Measurements from ENCODE around the gene DENND2A.

Gene DENND2A

GRCh38 chr7:140605337-140605736 is 35.3 kb downstream of the DENND2A start:
- Histone ChIP-seq H3K4me3 (ENCODE audit: low read depth in 1 of 2, low read length in 1 of 2) (no peak overlapping the region), H3K27me3 (peaks cover 7% of the 10 kb centered on the region), H3K9me3 (no peaks in the 10 kb centered on the region), H3K27ac (no peak overlapping the region), H3K36me3 (no peaks in the 10 kb centered on the region), H3K4me1 (ENCODE audit: control insufficient read depth in 1 of 2, insufficient read depth in 1 of 2, low read depth in 1 of 2, low read length in 1 of 2) (peaks cover 0 to 6% of the 10 kb centered on the region in 2 experiments)
- no peak for TF ChIP-seq CTCF (IDR thresholded peaks at IDR 0.05)

- no peaks in the 10 kb centered on the region for H3K9me3 ChIP-seq
- peaks cover 0 to 6% of the 10 kb centered on the region in 2 experiments for H3K4me1 ChIP-seq (ENCODE audit: control insufficient read depth in 1 of 2, insufficient read depth in 1 of 2, low read depth in 1 of 2, low read length in 1 of 2)
- peaks cover 11% of the 10 kb centered on the region for H3K27me3 ChIP-seq
- no peaks in the 10 kb centered on the region for H3K36me3 ChIP-seq
- H3K4me3 ChIP-seq (ENCODE audit: low read depth in 1 of 2, low read length in 1 of 2): no peak overlapping the region
- no peak for TF ChIP-seq CTCF (IDR thresholded peaks at IDR 0.05)
- H3K27ac ChIP-seq: no peak overlapping the region
Observed at GRCh38 chr7:140604760-140605159, 35.9 kb downstream of the DENND2A start.

GRCh38 chr7:140604076-140604475 is 36.5 kb downstream of the DENND2A start:
- H3K4me1 ChIP-seq (ENCODE audit: control insufficient read depth in 1 of 2, insufficient read depth in 1 of 2, low read depth in 1 of 2, low read length in 1 of 2): peaks cover 0 to 6% of the 10 kb centered on the region in 2 experiments
- H3K27ac ChIP-seq: no peak overlapping the region
- TF ChIP-seq CTCF (IDR thresholded peaks at IDR 0.05): no peak
- no peaks in the 10 kb centered on the region for H3K9me3 ChIP-seq
- H3K4me3 ChIP-seq (ENCODE audit: low read depth in 1 of 2, low read length in 1 of 2): no peak overlapping the region
- H3K27me3 ChIP-seq: peaks cover 14% of the 10 kb centered on the region
- no peaks in the 10 kb centered on the region for H3K36me3 ChIP-seq

GRCh38 chr7:140601566-140602174 is 38.9 kb downstream of the DENND2A start:
- H3K4me1 ChIP-seq (ENCODE audit: control insufficient read depth in 1 of 2, insufficient read depth in 1 of 2, low read depth in 1 of 2, low read length in 1 of 2): peaks cover 0 to 6% of the 10 kb centered on the region in 2 experiments
- H3K27ac ChIP-seq: no peak overlapping the region
- H3K27me3 ChIP-seq: peaks cover 13% of the 10 kb centered on the region
- H3K36me3 ChIP-seq: no peaks in the 10 kb centered on the region
- no peaks in the 10 kb centered on the region for H3K9me3 ChIP-seq
- no peak for TF ChIP-seq CTCF (IDR thresholded peaks at IDR 0.05)
- no peak overlapping the region for H3K4me3 ChIP-seq (ENCODE audit: low read depth in 1 of 2, low read length in 1 of 2)

- no peaks in the 10 kb centered on the region for H3K9me3 ChIP-seq
- no peak for TF ChIP-seq CTCF (IDR thresholded peaks at IDR 0.05)
- no peak overlapping the region for H3K27ac ChIP-seq
- H3K4me3 ChIP-seq (ENCODE audit: low read depth in 1 of 2, low read length in 1 of 2): no peak overlapping the region
- H3K27me3 ChIP-seq: peaks cover 13% of the 10 kb centered on the region
- no peaks in the 10 kb centered on the region for H3K36me3 ChIP-seq
- H3K4me1 ChIP-seq (ENCODE audit: control insufficient read depth in 1 of 2, insufficient read depth in 1 of 2, low read depth in 1 of 2, low read length in 1 of 2): peaks cover 0 to 6% of the 10 kb centered on the region in 2 experiments
Observed at GRCh38 chr7:140600341-140600740, 40.3 kb downstream of the DENND2A start.
